Heart left ventricle (tissue), 16 donors: ENCODE results near the gene SLC23A2. TPM values are rescaled to one million over a fixed set of nuclear protein-coding genes. Genes with fewer than 3 reads are reported as not detected.

Source experiments
- ATAC-seq, 4 donors: fragments of 200-7000 bp; cut with Tn5 transposase; one replicate each; pipeline ENCODE4 v1.9.1; 2020 to 2022; ENCODE audit warnings: moderate library complexity in 4 of 4, mild to moderate bottlenecking in 3 of 4, moderate number of reproducible peaks in 1 of 4
- DNase-seq, 5 donors: peaks; one replicate each; pipeline ENCODE4 v3.0.0-alpha.2; 2020
- H3K27ac ChIP-seq, 12 donors: fragments of 200-600 bp; sonication (generic) in 4 of 12; one replicate each; pipeline versions ENCODE4 v1.5.0 to v1.8.0; 2016 to 2022; ENCODE audit warnings: mild to moderate bottlenecking in 2 of 12
- H3K27me3 ChIP-seq, 9 donors: fragments of 200-600 bp; sonication (generic) in 2 of 9; one replicate each; pipeline versions ENCODE4 v1.5.1 to v1.8.0; 2016 to 2022; ENCODE audit warnings: mild to moderate bottlenecking in 3 of 9
- H3K36me3 ChIP-seq, 9 donors: fragments of 200-600 bp; sonication (generic) in 2 of 9; one replicate each; pipeline versions ENCODE4 v1.5.0 to v1.8.0; 2018 to 2022; ENCODE audit warnings: mild to moderate bottlenecking in 2 of 9
- H3K4me1 ChIP-seq, 12 donors: fragments of 200-600 bp; sonication (generic) in 4 of 12; one replicate each; pipeline versions ENCODE4 v1.5.0 to v1.8.0; 2016 to 2022; ENCODE audit warnings: mild to moderate bottlenecking in 3 of 12
- H3K4me3 ChIP-seq, 12 donors: fragments of 200-600 bp; sonication (generic) in 4 of 12; one replicate each; pipeline versions ENCODE4 v1.5.0 to v1.8.0; 2017 to 2022; ENCODE audit warnings: mild to moderate bottlenecking in 9 of 12, moderate library complexity in 4 of 12
- H3K9me3 ChIP-seq, 12 donors: fragments of 200-600 bp; sonication (generic) in 4 of 12; one replicate each; pipeline versions ENCODE4 v1.5.0 to v1.8.0; 2016 to 2022; ENCODE audit warnings: mild to moderate bottlenecking in 1 of 12
- POLR2A ChIP-seq, 2 donors: fragments of 450-650 bp; IDR thresholded peaks; one replicate each; pipeline ENCODE4 v1.6.1; 2017; ENCODE audit warnings: antibody characterized with exemption in 2 of 2, mild to moderate bottlenecking in 2 of 2, moderate library complexity in 2 of 2
- WGBS, 4 donors: extraction: QIAGEN DNeasy Blood & Tissue Kit in 2 of 4; methylation state at CpG; one replicate each; pipeline versions ENCODE4 v1.1.5 to v1.1.7; 2013 to 2018; 5-methylcytosine and 5-hydroxymethylcytosine counted together
- intact Hi-C, 10 donors: fragments of 100-400 bp; cut with DNase I; formaldehyde crosslinking; loops; one replicate each; pipeline versions ENCODE4 v1.11.1 to v1.14.2; 2022
- polyA plus RNA-seq, 2 donors: library from polyadenylated mRNA; stranded (reverse); fragments of 200-250 nt; gene quantifications; one replicate each; pipeline ENCODE4 v1.2.3, GENCODE V29; 2013
- total RNA-seq, 9 donors: library from RNA; depleted of rRNA in 2 of 9; stranded (reverse); fragments of >200 nt in 2 of 9; fragmentation: NEBNext Ultra II Directional in 3 of 9; extraction: Animal tissue kit (Norgen Biotek cat#: 25700) in 3 of 9; gene quantifications; one replicate each; pipeline versions ENCODE4 v1.1.0 to v1.2.4, GENCODE V29; 2016 to 2023
- TF ChIP-seq, protein P1 (sequence below), 12 donors: fragments of 200-600 bp; sonication (generic) in 4 of 12; IDR thresholded peaks; one replicate each; pipeline versions ENCODE4 v1.5.0 to v1.8.0; 2018 to 2022; ENCODE audit warnings: antibody characterized with exemption in 12 of 12, mild to moderate bottlenecking in 5 of 12
- donor health status: ischemic (EF 13 %, LVEDD 7.1; RV severe dilation, severe dysfunction).
- donor health status: healthy with polysubstance abuse.
- donor health status: DM: no; HTN: yes; CAD: no.
- donor health status: DM: no; HTN: no; CAD: no.
- donor health status: ischemic (EF 25% LVEDD 6.9; RV normal size, moderate dysfunction).
- donor health status: ischemic (EF 25% LVEDD 5.7; RV mildly dilated, moderate dysfunction).
- donor health status: healthy.
- donor health status: DM: yes; HTN: yes; CAD: no.
- donor health status: ischemic (EF 35%, LVEDD 5.7; RV mildly dilated, moderate dysfunction).
- donor health status: nonischemic (EF 11% LVEDD 7.7; RV severe dilation, severe dysfunction).
- donor health status: DM: yes; HTN: yes; CAD: no.
- donor health status: PGD.
- donor health status: ischemic (EF 29% LVEDD 5.4; RV normal size, mild dysfunction).
- donor health status: nonischemic (EF 23%, LVEDD 6.1; RV moderate dilation, normal function).

The SLC23A2 gene
- total and polyA plus RNA-seq, 11 donors: 3.0 to 18.7 (median 8.1) TPM

DNA sequence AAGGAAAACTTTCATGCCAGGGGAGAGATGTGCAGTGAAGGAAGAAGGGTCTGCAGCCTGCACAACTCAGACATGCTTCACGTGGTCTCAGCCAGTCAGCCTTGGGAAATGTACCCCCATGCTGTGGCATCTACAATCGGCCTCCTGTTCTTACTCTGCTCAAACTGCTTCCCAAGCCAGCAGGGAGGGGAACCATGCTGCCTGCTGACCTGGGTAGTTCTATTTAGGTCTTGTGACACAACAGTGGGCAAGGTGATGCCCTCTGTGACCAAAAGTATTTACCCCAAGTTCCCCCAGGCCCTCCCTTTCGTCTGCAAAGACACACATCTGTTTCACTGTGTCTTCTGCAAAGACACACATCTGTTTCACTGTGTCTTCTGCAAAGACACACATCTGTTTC is 106.9 kb downstream of the SLC23A2 start:
- TF ChIP-seq, protein P1, sequence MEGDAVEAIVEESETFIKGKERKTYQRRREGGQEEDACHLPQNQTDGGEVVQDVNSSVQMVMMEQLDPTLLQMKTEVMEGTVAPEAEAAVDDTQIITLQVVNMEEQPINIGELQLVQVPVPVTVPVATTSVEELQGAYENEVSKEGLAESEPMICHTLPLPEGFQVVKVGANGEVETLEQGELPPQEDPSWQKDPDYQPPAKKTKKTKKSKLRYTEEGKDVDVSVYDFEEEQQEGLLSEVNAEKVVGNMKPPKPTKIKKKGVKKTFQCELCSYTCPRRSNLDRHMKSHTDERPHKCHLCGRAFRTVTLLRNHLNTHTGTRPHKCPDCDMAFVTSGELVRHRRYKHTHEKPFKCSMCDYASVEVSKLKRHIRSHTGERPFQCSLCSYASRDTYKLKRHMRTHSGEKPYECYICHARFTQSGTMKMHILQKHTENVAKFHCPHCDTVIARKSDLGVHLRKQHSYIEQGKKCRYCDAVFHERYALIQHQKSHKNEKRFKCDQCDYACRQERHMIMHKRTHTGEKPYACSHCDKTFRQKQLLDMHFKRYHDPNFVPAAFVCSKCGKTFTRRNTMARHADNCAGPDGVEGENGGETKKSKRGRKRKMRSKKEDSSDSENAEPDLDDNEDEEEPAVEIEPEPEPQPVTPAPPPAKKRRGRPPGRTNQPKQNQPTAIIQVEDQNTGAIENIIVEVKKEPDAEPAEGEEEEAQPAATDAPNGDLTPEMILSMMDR (IDR thresholded peaks at IDR 0.05): no peak
- TF ChIP-seq POLR2A (IDR thresholded peaks at IDR 0.05): no peak
- Histone ChIP-seq H3K27me3 (no peaks in the 10 kb centered on the region), H3K27ac (no peak overlapping the region), H3K4me3 (no peak overlapping the region), H3K9me3 (no peaks in the 10 kb centered on the region), H3K4me1 (peaks cover 0 to 14% (median 4%) of the 10 kb centered on the region in 12 donors), H3K36me3 (peaks cover 0 to 31% (median 14%) of the 10 kb centered on the region in 9 donors)
- intact Hi-C loops: no loop called here
- no peak for DNase-seq
- peak in 2 of 4 donors; percentile 11 to 57 for ATAC-seq
- 74 to 77% (median 75%) methylated on average over 3 of the region's 3 CpGs for WGBS, 4 donors

DNA sequence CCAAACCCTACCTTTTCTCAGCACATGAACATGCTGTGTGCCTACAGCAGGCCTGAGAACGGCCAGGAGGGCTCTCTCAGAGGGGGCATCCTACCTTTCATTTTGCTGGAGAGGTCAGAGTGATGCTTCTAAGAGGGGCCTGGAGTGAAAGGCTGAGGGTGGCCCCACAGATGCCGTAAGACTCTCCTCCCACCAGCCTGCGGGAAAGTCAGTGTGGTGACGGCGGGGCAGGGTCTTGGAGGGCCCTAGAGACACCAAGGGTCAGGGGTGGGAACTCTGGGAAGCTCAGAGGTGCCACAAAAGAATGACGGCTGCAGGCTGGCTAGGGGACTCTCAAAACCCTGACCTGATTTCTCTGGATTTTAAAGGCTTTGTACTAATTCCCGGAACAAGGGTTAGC is 107.6 kb downstream of the SLC23A2 start:
- no peaks in the 10 kb centered on the region for H3K9me3 ChIP-seq
- intact Hi-C loops: no loop called here
- H3K27me3 ChIP-seq: no peaks in the 10 kb centered on the region
- no peak for DNase-seq
- H3K4me1 ChIP-seq: peaks cover 0 to 10% (median 3%) of the 10 kb centered on the region in 12 donors
- WGBS, 4 donors: 90 to 96% (median 95%) methylated on average over 7 of the region's 7 CpGs
- TF ChIP-seq POLR2A (IDR thresholded peaks at IDR 0.05): no peak
- TF ChIP-seq, protein P1 (IDR thresholded peaks at IDR 0.05): no peak
- H3K36me3 ChIP-seq: peaks cover 0 to 29% (median 15%) of the 10 kb centered on the region in 9 donors
- no peak for ATAC-seq
- no peak overlapping the region for H3K27ac ChIP-seq
- no peak overlapping the region for H3K4me3 ChIP-seq

DNA sequence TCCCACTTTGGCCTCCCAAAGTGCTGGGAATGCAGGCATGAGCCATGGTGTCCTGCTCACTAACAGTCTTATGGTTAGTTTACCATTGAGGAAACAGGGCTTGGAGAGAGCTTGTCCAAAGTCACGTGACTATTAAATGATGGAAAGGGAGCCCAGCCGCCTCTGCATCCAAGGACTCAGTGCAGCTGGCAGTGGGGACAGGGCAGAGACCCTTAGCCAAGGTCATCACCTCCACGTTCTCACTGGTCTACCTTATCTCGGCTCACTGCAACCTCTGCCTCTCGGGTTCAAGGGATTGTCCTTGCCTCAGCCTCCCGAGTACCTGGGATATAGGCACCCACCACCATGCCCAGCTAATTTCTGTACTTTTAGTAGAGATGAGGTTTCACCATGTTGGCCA is 109.3 kb downstream of the SLC23A2 start:
- 93 to 98% (median 95%) methylated on average over 6 of the region's 6 CpGs for WGBS, 4 donors
- Histone ChIP-seq H3K4me1 (peaks cover 0 to 7% (median 0%) of the 10 kb centered on the region in 12 donors), H3K4me3 (no peak overlapping the region), H3K27me3 (no peaks in the 10 kb centered on the region), H3K27ac (no peak overlapping the region), H3K36me3 (peaks cover 0 to 31% (median 18%) of the 10 kb centered on the region in 9 donors), H3K9me3 (no peaks in the 10 kb centered on the region)
- intact Hi-C loops: no loop called here
- TF ChIP-seq, protein P1 (IDR thresholded peaks at IDR 0.05): no peak
- no peak for TF ChIP-seq POLR2A (IDR thresholded peaks at IDR 0.05)
- ATAC-seq (no peak), DNase-seq (no peak)

DNA sequence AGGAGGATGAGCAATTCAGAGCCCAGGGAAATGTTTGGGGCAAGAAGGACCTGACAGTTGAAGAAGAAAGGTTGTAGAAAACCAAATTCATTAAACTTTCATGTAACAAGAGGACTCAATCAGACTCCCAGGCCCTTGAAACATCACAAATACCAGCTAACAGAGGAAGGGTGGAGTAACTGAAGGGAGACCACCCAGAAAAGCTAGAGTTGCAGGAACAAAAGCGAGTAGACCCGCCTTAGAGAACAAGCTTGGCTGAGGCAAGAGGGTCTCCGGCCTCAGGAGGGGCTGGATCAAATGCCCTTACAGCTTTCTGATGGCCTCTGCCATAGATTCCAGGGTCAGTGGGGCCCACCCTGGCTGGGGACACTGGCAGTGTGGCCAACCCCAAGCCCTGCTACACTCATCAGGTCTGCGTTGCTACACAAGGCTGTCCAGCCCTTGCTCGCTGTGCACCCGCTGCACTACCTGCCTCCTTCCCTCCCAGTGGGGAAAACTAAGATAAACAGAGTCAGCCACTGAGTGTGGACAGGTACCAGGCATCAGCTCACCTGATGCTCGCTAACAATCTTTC is 110.0 kb downstream of the SLC23A2 start:
- TF ChIP-seq, protein P1 (IDR thresholded peaks at IDR 0.05): no peak
- H3K4me3 ChIP-seq: no peak overlapping the region
- ATAC-seq (no peak), DNase-seq (no peak)
- 90 to 97% (median 94%) methylated on average over 7 of the region's 7 CpGs for WGBS, 4 donors
- peaks cover 0 to 7% (median 0%) of the 10 kb centered on the region in 12 donors for H3K4me1 ChIP-seq
- H3K27me3 ChIP-seq: no peaks in the 10 kb centered on the region
- peaks cover 0 to 31% (median 18%) of the 10 kb centered on the region in 9 donors for H3K36me3 ChIP-seq
- no peak overlapping the region for H3K27ac ChIP-seq
- H3K9me3 ChIP-seq: no peaks in the 10 kb centered on the region
- intact Hi-C loops: no loop called here
